NCI-H510A treated with DMSO at 0.1 percent for 48 hours (cell line): ENCODE results near the gene C1orf210.

ENCODE experiments used
- DNase-seq: peaks from one replicate; lab custom pipeline; 2025; lab: John Stamatoyannopoulos, UW

C1orf210 gene

GRCh38 chr1:43293896-43294760 lies 8.7 kb upstream of the C1orf210 start:
- DNase-seq: no peak

DNA sequence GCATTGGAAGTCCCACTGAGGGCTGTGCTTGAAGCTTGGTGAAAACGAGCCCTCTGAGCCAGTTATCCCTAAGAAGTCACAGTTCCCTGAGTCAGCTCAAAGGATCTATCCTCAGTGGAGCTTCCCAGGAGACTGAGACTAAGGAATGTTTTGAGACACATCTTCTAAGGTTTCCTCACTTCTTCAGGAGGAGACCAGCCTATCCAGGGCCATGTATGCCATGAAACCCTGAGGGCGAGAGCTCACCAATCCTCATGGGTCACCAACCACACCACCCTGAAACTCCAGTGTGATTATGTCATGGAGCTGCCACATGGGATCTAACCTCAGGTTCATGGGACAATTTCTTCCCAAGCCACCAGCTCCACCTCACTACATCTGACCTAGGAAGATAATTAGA lies 7.8 kb upstream of the C1orf210 start:
- no peak for DNase-seq

DNA sequence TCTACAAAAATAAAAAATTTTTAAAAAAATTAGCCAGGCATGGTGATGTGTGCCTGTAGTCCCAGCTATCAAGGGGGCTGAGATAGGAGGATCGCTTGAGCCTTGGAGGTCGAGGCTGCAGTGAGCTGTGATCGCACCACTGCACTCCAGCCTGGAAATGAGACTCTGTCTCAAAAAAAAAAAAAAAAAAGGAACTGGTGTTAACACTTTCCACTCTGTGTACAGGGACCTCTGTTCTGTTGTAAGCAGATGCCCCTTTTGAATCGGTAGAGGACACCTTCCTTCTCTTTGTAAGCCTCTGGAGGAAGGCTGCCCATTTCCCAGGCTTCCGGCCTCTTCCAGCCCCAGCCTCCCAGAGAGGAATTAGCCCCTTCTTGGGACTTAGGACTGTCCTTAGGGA lies 7.3 kb upstream of the C1orf210 start:
- no peak for DNase-seq

DNA sequence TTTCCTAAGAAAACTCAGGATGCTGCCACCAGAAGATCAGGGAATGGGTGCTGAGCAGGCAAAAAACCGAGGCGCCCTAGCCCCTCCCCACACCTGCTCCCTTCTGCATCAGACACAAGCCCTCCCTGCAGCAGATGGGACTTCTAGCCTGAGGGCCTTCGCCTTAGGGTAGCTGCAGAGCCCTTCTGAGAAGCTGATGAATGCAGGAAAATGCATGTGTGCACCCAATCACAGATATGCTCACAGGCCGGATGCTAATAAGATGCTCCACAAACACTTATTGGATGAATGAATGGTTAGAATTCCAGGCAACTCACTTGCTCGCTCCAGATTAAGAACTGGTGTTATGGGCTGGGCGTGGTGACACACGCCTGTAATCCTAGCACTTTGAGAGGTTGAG lies 6.8 kb upstream of the C1orf210 start:
- DNase-seq: no peak

- no peak for DNase-seq
Observed at GRCh38 chr1:43288785-43289706, 3.7 kb upstream of the C1orf210 start.

- DNase-seq: no peak
Observed at GRCh38 chr1:43288058-43288784, 2.8 kb upstream of the C1orf210 start.

DNA sequence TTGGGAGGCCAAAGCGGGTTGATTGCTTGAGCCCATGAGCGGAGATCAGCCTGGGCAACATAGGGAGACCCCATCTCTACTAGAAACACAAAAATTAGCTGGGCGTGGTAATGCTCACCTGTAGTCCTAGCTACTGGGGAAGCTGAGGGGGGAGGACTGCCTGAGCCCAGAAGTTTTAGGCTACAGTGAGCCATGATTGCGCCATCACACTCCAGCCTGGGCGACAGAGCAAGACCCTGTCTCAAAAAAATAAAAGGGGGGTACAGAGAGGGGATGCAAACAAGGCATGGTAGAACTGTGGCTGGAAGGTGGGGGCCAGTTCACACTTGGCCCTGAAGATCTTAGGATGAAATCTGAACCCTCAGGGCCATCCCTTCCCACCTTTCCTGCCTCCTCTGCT lies 1.2 kb upstream of the C1orf210 start:
- no peak for DNase-seq

DNA sequence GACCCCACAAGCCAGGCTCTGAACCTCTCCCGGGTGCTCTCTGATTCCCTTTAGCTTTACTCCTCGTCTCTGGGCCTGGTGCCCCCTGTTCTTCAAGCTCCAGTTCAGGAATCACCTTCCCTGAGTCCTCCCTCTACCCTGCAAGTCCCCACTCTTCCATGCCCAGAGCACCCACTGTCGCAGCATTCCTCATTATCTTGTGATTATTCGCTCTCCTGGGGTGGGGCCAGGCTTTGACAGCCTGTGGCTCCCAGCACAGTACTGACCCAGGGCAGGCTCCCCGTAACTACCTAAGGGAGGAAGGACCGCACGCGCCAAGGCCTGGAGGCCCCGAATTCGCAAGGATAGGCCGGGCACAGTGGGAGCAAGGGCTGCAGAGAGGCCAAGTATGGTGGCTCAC lies 734 bp upstream of the C1orf210 start:
- no peak for DNase-seq

GRCh38 chr1:43284546-43285110 lies 753 bp downstream of the C1orf210 start:
- DNase-seq: peak; percentile 84

- DNase-seq: peak; percentile 44
Observed at GRCh38 chr1:43284065-43284464, 1.3 kb downstream of the C1orf210 start.

DNA sequence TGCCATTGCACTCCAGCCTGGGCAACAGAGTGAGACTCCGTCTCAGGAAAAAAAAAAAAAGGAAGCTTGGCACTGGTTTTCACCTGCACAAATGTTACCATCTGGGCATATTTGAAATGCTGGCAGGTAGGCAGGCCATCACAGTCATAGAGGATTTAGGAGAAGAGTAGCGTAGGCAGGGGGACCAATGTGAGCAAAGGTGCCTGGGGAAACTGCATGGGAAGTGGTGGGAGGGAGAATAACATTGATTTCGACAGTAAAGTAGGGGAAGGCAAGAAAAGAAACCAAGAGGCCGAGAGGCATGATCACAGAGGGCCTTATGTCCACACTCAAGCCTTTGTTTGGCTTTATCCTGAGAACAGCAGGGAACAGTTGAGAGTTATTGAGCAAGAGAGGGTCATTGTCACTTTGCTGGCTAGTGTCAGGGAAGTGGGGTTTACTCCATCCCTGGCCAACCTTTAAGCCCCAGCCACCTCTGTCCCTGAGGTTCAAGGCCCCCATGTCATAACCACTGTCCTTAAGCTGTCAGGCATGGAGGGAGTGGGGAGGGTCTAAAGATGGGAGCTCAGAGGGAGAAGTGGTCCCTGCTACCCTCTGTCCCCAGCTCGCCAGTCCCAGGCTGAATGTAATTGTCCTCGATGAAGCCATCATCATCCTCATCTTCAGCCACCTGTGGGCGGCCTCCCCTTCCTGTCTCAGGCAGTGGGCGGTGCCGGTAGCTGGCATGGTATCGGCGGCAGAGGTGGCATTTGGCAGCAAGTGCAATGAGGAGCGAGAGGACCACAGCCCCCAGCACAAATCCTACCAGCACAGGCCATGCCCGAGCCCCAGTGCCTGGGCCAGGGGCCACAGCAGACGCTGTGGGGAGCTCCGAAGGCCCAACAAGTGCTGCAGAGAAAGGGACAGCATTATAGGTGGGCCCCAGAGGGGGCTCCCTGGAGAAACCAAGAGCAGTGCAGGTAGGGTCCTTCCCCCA lies 2.9 kb downstream of the C1orf210 start:
- peak; percentile 93 for DNase-seq

GRCh38 chr1:43280692-43281091 lies 4.7 kb downstream of the C1orf210 start:
- no peak for DNase-seq

GRCh38 chr1:43279666-43280065 lies 5.7 kb downstream of the C1orf210 start:
- no peak for DNase-seq

GRCh38 chr1:43279161-43279560 lies 6.2 kb downstream of the C1orf210 start:
- DNase-seq: no peak

DNA sequence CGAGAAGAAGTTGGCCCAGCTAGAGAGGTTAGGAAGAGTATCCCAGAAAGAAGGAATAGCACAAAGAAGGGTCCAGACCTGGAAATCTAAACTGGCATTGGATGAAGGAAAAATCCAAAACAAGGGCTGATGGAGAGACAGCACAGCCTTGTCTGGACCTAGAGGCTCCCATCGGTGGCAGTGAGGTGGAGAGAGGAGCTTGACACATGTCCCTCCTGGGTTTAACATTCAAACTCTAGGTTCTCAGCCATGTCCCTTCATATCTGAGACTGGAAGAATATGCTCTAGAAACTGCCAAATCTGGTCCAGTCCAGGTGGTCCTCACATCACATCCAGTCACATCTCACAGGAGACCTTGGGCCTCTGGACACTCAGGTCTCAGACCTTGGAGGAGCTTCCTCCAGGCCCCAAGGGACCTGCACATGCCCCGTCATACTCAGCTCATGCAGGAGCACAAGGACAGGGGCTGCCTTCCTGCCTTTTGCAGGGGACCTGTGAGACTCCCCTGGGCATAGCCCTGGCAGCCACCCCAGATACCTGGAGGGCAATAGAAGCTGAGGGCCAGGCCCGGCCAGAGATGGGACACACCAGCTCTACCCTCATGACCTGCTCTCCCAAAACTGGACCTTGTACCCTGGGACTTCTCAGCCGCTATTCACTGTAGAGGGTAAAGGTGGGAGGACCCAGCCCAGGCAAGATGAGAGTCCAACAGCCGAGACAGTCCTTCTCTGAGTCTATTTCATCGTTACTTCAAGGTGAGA lies 8.1 kb downstream of the C1orf210 start:
- DNase-seq: no peak

GRCh38 chr1:43276673-43277072 lies 8.7 kb downstream of the C1orf210 start:
- no peak for DNase-seq

DNA sequence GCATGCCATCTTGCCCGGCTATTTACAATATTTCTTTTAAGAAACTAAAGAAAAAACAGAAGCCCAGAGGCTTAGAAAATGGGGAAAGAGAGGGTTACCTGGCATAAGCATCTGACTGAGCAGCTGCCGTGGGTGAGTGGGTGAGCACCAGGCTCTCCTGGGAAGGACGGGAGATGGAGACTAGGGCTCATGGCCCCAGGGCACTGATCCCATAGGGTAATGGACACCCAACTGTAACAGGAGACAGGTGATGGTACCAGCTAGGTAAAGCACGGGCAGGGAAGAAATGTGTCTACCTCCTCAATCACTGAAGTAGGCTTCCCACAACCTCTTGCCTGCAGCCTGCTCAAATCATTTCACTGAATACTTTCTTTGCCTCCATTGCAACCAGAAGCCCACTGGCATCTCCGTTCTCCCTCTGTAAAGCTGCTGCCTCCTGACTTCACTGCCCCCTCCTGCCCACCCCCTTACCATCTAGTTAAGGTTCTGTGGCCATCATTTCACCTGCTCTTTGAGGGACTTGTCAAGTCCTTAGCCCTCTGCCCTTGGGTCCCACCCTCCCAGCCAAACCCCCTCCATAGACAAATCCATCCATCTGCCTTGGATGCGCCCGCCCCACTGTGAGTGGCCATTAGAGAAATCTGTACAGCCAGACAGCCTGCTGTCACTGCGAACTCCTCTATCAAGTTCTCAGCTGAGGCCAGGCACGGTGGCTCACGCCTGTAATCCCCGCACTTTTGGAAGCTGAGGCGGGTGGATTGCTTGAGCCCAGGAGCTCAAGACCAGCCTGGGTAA lies 9.4 kb downstream of the C1orf210 start:
- no peak for DNase-seq

GRCh38 chr1:43274804-43275180 lies 10.6 kb downstream of the C1orf210 start:
- no peak for DNase-seq

GRCh38 chr1:43274125-43274803 lies 11.1 kb downstream of the C1orf210 start:
- DNase-seq: peak; percentile 83
